HG03439 (cell line): ENCODE measurements around the gene RHOB.

Source experiments
- ATAC-seq: cut with Tn5 transposase; IDR thresholded peaks from one replicate; pipeline ENCODE4 v1.9.1; 2021; ENCODE audit warnings: mild to moderate bottlenecking, moderate library complexity; ENCODE audit not compliant: unreplicated experiment

The RHOB gene

DNA sequence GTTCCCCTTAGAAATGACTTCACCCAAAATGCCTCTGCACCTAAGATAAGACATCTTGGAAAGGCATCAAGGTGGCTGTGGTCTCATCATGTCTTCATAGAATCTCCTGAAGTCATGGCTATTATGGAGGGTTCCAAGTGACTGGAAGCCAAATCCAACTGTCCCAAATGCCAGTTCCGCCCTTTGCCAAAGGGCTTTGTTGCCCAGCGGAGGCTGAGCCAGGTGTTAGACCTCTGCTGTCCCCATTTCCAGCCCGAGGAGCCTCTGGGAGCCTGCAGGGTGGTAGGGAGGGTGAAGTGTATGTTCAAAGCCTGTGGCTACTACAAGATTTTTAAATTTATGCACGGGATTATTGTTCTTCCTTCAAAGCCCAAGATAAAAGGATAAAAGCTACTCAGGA, 25.7 kb downstream of the RHOB start:
- ATAC-seq: no peak

DNA sequence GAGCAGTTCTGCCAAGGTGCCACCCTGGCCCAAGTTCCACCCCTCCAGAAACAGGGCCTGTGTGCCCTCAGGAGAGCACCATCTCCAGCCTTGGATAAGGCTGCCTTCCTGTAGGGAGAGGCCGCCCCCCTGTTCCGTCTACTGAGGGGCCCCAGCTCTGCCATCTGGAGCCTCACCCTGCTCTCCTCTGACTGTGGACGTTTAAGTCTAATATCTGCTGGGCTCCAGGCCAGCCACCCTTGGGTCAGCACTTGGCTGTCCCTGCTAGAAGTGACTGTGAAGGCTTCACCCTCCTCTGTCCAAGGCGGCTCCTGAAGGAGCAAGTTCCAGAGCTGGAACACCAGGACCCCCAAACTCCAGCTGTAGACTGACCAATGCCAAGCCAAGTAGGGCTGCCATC, 26.3 kb downstream of the RHOB start:
- ATAC-seq: no peak

DNA sequence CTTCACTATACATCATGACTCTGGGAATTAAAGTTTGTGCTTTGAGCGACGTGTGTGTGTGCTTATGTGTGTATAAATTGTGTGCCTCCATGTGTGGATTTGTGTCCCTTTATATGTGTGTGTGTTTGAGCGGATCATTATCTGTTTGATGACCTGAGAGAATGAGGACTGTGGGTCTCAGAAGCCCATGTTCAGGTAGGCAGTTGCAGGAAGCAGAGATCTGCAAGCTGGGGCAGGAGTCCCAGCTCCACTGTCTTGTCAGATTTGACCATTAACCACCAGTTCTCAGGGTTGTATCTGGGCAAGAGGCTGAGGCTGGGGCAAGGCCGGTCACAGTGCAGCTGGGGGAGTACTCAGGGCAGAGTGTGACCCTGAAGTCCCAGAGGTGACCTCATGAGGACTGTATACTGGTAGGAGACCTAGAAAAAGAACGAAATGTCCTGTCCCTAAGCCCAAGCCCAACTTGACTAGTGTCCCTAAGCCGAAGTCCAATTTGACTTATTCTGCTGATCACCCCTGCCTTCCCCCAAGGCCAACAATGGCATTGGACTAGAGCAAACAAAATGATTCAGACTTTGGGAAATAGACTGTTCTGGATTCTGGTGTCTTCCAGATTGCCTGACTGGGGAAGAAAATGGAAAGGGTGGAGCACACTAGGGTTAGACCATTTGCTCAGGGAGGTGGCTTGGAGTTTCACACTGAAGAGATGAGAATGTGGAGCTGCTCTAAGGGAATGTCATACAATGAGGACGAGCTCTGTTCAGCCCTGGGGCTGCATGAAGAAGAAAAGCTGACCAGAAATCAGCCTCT, 28.1 kb downstream of the RHOB start:
- ATAC-seq: no peak

DNA sequence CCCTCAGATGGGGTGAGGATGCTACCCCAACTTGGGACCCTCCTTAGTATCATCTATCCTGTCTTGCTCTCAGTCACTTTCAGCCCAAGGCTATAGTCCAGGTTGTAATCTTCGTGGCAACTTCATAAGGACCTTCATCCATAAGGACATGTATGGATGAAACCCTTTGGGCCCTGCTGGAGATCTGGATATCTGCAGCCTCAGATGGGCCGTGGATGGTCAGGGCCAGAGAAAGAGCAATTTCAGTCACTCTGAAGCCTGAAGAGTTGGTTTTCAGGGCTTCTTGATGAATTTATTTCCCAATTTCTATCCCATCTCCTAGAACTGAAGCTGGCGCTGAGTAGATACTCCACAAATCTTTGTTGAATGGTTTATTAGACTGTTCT, 28.7 kb downstream of the RHOB start:
- no peak for ATAC-seq

DNA sequence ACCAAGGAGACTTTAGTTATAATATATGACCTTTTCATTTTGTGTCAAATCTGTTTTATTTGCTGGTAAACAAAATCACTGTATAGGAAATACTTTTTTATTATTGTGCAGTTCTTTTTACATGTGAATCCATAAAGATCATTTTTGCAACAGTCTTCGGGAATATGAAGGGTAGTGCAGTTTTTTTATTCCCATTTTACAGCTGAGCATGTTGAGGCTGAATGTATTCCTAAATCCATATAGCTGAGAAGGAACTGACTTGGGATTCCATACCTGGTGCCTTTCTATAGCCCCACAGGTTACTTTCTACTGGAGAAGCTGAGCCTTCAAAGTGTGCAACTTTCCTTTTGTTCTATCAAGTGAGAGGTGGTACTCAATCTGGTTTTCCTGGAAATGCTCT, 29.6 kb downstream of the RHOB start:
- ATAC-seq: no peak

DNA sequence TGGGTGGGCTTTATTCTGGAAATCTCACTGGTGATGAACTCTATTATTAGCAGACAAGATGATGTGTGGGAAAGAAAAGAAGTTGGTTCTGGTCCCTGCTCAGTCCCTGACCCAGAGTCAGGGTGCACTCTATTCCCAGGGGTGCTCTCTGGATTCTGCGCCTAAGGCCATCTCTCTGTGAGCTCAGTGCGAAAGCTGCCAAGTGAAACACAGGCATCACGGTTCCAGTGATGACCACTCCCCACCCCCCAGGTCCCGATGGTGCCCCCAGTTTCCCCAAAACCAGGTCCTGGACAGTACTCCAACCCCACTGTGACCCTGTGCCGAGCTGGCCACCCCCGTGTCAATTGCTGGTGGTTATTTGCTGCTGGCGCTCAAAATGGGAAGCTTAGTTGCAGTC, 30.1 kb downstream of the RHOB start:
- ATAC-seq: no peak

DNA sequence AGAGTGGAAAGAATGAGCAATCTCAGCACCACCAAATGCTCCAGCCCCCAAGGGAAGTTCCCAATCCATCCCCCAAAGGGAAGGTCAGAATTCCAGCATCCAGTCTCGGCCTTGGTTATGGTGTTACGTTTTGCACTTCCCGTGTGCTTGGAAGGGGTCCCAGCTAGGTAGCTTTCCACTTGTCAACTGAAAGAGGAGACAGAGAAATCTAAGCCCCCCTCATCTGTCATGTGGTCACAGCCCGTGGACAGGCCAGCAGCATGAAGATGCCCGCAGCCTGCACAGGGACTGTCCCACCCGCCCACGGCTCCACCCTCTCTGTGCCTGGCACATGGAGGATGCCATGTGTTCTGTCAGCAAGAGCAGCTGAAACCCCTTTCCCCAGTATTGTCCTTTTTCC, 32.1 kb downstream of the RHOB start:
- no peak for ATAC-seq

DNA sequence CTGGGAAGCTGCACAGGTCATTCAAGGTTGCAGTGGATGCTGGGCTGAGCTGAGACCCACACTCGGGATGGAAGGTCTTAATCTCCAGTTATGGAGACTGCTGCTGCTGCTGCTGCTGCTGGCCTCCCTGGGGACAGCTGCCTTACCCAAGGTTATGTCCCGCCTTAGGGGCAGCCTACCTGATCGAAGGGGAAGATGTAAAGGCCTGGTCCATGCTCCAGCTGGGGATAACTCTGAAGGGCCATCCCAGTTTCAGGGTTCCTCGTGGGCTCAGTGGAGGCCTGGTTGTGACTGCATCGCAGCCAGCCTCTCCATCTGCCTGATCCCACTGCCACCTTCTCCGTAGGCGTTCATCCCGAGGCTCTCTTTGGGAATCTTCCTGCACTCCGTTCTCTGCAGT, 33.0 kb downstream of the RHOB start:
- ATAC-seq: no peak

DNA sequence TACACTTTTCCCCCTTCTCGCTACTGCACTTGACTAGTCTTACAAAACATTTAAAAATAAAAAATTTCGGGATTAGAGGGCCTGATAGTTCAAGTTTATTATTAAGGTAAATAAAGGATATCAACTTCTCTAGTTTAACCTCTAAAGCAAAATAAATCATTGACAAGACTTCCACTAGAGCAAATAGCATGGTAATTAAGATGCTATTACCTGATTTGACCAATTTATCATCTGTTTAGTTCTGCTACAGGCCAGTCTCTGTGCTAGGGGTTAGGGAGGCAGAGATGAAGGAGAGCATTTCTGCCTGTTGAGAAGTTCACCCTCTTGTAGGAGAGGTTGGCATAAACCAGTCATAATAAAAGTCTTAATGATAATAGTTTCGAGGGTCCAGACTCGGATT, 34.0 kb downstream of the RHOB start:
- ATAC-seq: no peak

DNA sequence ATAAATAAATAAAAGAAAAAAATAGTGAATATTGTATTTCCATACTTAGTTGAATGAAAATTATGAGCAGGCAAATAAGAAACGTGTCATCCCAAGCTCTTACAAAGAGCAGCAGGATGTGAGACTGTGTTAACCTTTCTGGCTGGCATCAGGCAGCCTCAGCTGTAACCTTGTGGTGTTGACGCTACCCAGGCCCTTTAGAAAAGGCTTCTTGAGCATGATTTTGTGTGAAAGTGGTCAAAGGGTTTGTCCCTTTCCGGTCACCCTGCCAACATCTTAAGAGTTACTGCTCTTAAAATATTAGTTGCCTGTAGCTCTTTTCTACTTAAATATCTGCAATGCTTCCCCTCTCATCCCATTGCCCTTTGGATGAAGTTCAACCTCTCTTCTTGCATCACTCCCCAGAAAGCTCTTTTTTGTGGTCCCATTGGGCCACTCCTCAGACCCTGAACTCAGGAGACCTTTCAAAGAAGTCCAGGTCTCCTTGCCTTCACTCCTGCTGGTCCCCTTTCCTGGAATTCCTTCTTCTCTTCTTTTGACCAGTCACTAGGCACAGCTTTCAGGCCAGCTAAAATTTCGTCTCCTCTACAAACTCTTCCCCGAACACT, 35.0 kb downstream of the RHOB start:
- ATAC-seq: no peak

DNA sequence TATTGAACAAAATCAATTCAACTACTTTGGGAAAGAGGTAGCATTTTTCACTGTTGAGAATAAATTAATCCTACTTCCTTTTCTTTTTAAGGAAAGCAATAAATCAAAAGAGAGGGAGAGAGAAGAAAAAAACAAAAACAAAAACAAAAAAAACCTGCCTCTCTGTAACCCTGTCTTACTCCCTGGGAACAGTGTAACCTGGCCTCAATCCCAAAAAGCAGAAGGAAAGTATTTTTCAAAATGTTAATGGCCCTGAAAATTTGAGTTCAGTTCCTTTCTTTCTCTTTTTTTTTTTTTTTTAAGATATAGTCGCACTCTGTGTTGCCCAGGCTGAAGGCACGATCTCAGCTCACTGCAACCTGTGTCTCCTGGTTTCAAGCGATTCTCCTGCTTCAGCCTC, 35.9 kb downstream of the RHOB start:
- ATAC-seq: no peak

DNA sequence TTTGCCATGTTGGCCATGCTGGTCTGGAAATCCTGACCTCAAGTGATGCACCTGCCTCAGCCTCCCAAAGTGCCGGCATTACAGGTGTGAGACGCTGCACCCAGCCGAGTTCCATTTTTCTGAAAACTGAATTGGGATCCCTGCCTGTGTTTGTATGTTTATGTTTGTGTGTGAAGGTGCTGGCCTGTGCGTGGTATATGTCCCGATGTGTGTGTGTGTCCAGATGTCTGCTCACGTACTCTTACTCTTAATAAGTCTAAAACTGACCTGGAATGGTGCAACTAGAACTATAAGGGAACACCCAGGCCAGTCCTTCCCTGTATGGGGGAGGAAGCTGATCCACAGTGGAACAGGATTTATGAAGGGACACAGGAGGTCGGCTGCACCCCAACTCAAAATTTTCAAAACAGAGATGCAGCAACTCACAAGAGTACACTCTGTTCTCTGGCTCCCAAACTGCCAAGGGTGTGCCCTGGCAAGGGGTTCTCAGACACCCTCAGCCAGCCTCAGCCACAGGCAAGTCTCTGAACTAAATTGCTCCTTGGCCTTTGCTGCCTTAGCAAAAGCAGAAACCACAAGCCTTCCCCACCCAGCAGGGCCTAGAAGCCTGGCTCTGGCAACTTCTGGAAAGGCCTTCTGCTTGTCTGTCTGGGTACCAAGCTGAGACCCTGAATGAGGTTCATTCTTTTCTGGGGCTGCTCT, 36.5 kb downstream of the RHOB start:
- no peak for ATAC-seq

DNA sequence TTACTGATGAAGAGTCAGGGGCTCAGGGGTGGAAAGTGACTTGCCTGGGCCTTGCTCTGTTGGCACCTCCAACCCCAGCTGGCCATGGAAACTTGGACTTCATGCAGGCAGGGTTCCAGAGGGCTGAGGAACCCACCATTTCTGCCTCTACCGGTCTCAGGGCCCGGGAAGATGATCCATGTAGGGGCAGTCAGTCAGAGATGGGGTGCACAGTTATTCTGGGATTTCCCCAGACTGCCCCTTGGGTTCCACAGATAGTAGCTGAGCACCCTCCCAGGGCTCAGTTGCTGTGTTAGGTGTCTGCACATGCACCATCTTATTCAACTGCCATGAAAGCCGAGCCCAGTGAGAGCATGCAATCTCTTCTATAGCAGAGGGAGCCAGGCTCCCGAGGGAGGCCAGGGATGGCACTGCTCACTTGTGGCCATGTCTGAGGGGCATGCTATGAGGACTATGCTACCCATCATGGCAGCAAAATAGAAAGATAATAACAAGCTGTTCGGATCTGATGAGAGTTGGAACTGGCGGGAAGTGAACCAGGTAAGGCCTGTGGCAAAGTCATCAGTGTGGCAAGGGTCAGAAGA, 37.3 kb downstream of the RHOB start:
- ATAC-seq: no peak

DNA sequence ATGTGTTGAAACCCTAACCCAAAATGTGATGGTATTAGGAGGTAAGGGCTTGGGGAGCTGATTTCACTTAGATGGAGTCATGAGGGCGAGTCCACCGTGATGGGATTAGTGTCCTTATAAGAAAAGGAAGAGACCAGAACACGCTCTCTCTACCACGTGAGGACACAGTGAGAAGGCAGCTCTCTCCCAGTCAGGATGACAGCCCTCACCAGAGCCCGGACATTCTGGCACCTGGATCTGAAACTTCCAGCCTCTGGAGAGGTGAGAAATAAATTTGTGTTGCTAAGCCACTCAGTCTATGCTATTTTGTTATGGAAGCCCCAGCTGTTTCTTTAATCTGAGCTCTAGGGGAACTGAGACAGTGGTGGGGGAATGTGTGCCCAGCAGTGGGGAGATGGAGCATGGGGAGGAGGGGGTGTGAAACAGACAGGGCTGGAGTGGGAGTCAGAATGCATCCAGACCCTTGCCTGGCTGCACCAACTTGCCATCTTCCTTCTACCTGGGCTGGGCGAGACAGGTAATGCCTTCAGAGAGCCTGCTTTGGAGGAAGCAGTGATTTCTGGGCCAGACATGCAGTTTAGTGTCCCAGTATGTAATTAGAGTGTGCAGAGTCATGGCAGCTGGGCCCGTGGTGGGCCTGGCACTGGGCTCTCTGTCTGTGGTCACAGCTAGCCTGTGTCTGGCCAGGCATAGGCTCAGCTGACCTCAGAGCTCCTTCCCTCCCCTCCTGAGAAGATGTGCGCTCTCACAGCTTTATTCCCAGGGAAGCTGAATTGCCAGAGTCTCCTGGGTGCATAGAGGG, 38.1 kb downstream of the RHOB start:
- ATAC-seq: no peak

DNA sequence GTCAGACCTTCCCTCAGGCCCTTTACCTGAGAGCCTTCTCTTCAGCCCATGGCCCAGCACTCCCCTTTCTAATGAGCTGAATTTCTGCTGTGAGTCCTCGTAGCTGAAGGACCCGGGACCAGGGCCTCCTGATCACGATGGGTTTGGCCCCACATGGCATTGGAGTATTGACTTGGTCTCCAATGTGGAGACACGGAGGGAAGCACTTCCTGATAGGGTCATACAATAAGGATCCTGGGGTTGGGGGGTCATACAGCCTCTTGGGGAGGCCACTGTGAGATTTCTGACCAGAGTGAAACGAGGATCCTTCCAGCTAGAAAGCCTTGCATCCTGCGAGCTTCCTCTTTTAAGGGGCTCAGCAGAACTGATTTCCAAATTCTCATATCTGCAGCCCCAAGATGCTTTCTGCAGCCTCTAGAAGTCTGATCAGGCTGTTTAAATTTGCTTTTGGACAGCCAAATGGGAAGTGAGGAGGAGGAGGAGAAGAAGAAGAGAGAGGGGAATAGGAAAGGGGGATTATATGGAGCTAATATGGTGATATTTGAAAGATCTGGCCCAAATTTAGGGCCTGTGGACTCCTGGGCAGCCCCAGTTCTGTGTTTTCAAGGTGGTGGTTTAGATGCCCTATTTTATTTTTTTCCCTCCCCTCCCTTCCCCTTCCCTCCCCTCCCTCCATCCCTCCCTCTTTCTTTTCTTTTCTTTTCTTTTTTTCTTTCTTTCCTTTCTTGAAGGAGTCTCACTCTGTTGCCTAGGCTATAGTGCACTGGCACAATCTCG, 38.9 kb downstream of the RHOB start:
- ATAC-seq: no peak

DNA sequence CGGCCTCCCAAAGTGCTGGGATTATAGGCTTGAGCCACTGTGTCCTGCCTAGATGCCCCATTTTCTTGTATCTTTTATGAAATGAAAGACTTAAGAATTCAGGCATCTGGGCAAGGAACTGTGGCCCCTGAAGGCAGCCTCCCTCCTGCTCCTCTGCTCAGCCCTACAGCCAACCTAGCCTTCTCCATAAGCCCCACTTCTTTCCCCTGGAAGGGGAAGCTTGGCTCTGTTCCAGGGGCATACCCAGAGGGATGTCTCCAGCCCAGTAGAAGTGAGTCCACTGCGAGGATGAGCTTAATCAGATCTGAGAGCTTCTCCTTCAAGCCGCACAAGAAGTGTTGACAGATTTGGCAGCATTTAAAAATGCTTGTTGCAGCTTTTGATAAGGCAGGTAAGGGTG, 39.7 kb downstream of the RHOB start:
- no peak for ATAC-seq

DNA sequence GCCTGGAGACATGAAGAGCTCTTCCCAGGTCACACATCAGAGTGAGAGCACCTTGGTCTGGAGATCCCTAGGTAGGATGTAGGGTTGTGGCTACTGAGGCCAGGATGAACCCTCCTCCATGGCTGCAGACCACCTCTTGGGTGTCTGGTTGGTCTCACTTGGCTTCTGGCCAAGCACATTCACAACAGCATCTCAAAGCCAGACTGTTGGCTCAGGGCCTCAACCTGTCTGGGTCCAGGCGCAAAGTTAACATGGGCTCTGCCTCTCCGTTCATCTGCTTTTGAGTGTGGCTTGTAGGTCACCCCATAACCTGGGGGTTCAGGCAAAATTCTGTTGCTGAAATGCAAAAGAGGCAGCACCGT, 40.1 kb downstream of the RHOB start:
- no peak for ATAC-seq

DNA sequence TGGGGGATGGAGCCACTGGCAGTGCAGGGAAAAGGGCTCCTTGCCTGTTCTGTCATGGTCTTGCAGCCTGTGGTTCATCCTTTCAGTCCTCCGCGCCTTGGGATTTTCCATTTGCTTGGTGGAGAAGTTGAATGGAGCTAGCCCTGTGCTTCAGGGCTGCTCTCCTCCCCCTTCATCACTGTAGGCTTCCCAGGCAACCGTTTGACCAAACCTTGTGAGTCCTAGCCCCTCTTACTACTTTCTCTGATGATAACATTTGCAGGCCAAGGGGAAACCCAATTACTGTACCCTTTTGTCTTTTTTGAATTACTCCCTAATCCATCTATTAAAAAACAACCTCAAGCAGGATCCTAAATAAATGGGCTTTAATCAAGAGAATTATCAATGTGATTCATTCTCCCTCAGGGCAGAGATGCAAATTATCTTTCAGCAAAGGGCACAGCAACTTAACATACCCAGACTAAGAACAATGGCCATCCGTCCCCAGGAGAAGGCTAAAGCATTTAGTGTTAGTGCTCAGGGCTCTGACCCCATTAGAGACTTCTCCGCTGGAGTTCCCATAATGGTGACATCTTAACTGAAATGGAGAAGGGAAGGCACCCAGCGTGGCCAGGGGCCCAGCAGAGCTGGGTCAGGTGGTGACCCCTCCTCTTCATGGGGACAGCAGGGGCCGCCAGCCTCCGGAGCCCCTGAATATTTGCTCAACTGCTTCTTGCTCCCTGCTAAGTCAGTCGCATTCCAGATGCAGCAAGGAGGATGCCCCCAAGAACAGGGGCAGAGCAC, 40.7 kb downstream of the RHOB start:
- ATAC-seq: no peak

DNA sequence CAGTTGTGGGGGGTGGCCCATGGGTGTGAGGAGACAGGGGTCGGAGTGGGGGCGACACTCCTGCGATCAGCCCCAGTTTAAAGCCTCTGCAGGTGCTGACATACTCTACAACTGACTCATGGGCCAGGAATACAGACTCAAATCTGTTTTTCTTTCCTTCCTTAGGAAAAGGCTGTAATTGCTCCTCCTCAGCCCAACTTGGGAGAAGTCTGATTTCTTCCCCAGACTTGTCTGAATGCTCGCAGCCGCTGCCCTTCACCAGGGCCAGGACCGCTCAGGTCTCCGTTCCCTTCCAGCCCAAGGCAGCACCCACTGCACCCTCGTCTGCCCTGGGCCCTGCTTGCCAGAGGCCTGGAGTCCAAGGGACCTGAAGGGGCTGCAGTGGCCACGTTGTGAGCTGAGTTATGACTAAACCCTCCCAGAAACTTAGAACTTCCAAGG, 41.3 kb downstream of the RHOB start:
- ATAC-seq: no peak

DNA sequence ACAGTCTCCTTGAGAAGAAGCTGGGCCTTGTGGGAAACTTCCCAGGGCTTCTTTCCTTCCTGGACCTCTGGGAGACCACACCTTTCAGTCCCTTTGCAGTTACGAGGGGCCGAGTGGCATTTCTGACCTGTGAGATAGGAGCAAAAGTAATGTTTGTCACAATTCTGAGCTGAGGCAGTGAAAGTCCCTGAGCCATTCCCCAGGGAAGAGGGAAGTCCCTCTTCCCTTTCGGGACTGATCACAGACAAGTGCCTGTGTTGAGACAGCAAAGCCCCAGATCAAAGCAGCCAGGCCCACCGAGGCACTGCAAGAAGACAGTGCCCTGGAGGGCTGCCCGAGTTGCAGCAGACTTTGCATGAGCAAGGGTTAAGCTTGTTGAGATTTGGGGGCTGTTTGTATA, 41.9 kb downstream of the RHOB start:
- no peak for ATAC-seq
